H1 (cell line): Measurements from ENCODE around the gene ABCC10. TPM values are rescaled to one million over a fixed set of nuclear protein-coding genes. Genes with fewer than 3 reads are reported as not detected.

Experiments
- CTCF ChIA-PET: fragments of 300-600 bp; sonication (Branson Sonifier 250); formaldehyde crosslinking; loops from one replicate; lab custom pipeline; 2021; ENCODE audit not compliant: partially characterized antibody; lab: Charles Lee
- POLR2A ChIA-PET: fragments of 300-600 bp; sonication (Branson Sonifier 250); formaldehyde crosslinking; loops from one replicate; lab custom pipeline; 2021; ENCODE audit warnings: inconsistent platforms; ENCODE audit not compliant: partially characterized antibody; lab: Charles Lee
- DNase-seq, 2 experiments: peaks; one replicate each; pipeline versions ENCODE4 v3.0.0 to v3.0.0-alpha.2; 2010 to 2022; ENCODE audit warnings: low spot score in 2 of 2, low read depth in 1 of 2, mixed read lengths in 1 of 2
- FAIRE-seq: peaks from 2 replicates; lab custom pipeline; 2011; peaks lifted over from hg19 to GRCh38; lab: Jason Lieb, UNC
- H2AFZ ChIP-seq: 2 replicates; pipeline ENCODE4 v1.8.1; 2012; ENCODE audit warnings: low read length, inconsistent platforms
- H2AK5ac ChIP-seq: 2 replicates; pipeline ENCODE4 v1.6.1; 2013; ENCODE audit warnings: low read depth, low read length
- H2BK120ac ChIP-seq: replicated peaks from 2 replicates; pipeline ENCODE3; 2013; ENCODE audit warnings: low read depth, low read length, inconsistent platforms
- H2BK12ac ChIP-seq: 2 replicates; pipeline ENCODE4 v1.6.1; 2013; ENCODE audit warnings: low read depth, low read length
- H2BK15ac ChIP-seq: 2 replicates; pipeline ENCODE4 v1.6.1; 2013; ENCODE audit warnings: low read length
- H2BK20ac ChIP-seq: 2 replicates; pipeline ENCODE4 v1.6.1; 2013; ENCODE audit warnings: low read length
- H2BK5ac ChIP-seq: 2 replicates; pipeline ENCODE4 v1.6.1; 2013; ENCODE audit warnings: low read depth, low read length
- H3K14ac ChIP-seq: 2 replicates; pipeline ENCODE4 v1.6.1; 2013; ENCODE audit warnings: inconsistent platforms; ENCODE audit not compliant: insufficient read length
- H3K18ac ChIP-seq: 2 replicates; pipeline ENCODE4 v1.6.1; 2013; ENCODE audit warnings: low read length; ENCODE audit errors: extremely low read depth
- H3K23ac ChIP-seq: 2 replicates; pipeline ENCODE4 v1.6.1; 2013; ENCODE audit warnings: inconsistent platforms; ENCODE audit not compliant: insufficient read length
- H3K23me2 ChIP-seq: 2 replicates; pipeline ENCODE4 v1.6.1; 2013; ENCODE audit warnings: low read depth, low read length
- H3K27ac ChIP-seq: 2 replicates; pipeline ENCODE4 v1.6.1; 2011; ENCODE audit warnings: low read depth, low read length, inconsistent platforms
- H3K27me3 ChIP-seq, 4 experiments: replicated peaks in 1 of 4; 1 replicate in 1 of 4; 2 replicates in 3 of 4; pipeline versions ENCODE4 v1.6.1 to v1.8.1; 2011 to 2013; ENCODE audit warnings: low read length in 3 of 4, mild to moderate bottlenecking in 3 of 4, inconsistent platforms in 2 of 4, mixed read lengths in 2 of 4, moderate library complexity in 1 of 4; ENCODE audit not compliant: control insufficient read depth in 3 of 4, insufficient read depth in 3 of 4; ENCODE audit errors: extremely low read depth in 1 of 4
- H3K36me3 ChIP-seq, 4 experiments: 2 replicates each; pipeline versions ENCODE4 v1.6.1 to v1.8.1; 2011 to 2013; ENCODE audit warnings: mild to moderate bottlenecking in 4 of 4, low read length in 3 of 4, moderate library complexity in 2 of 4, control low read depth in 1 of 4, inconsistent platforms in 1 of 4; ENCODE audit not compliant: insufficient read depth in 4 of 4, control insufficient read depth in 2 of 4
- H3K4ac ChIP-seq: replicated peaks from 2 replicates; pipeline ENCODE3; 2013; ENCODE audit warnings: low read length, low read depth, mixed read lengths, inconsistent platforms; ENCODE audit not compliant: insufficient read length
- H3K4me1 ChIP-seq, 4 experiments: replicated peaks in 1 of 4; 1 replicate in 1 of 4; 2 replicates in 3 of 4; pipeline versions ENCODE4 v1.6.1 to v1.8.1; 2011 to 2013; ENCODE audit warnings: low read length in 3 of 4, inconsistent platforms in 2 of 4, mixed read lengths in 1 of 4; ENCODE audit not compliant: insufficient read depth in 4 of 4, control insufficient read depth in 3 of 4
- H3K4me2 ChIP-seq, 2 experiments: 2 replicates each; pipeline versions ENCODE4 v1.6.1 to v1.8.1; 2011 to 2013; ENCODE audit warnings: low read depth in 2 of 2, low read length in 2 of 2, control low read depth in 1 of 2, inconsistent platforms in 1 of 2, mild to moderate bottlenecking in 1 of 2; ENCODE audit not compliant: insufficient read depth in 1 of 2
- H3K4me3 ChIP-seq, 4 experiments: fragments of 200-600, 300-600 bp in 1 of 4; sonication (generic), shearing (Covaris generic), sonication (Bioruptor Twin) in 1 of 4; 2 replicates each; pipeline versions ENCODE4 v1.5.1 to v1.8.1; 2011 to 2016; ENCODE audit warnings: low read length in 4 of 4, low read depth in 3 of 4, control low read depth in 2 of 4, inconsistent platforms in 2 of 4, mild to moderate bottlenecking in 2 of 4, mixed read lengths in 1 of 4, moderate library complexity in 1 of 4; ENCODE audit not compliant: insufficient read depth in 2 of 4; ENCODE audit errors: extremely low read depth in 1 of 4
- H3K56ac ChIP-seq: replicated peaks from 2 replicates; pipeline ENCODE3; 2013; ENCODE audit warnings: low read depth, mild to moderate bottlenecking, mixed read lengths, low read length, inconsistent platforms; ENCODE audit not compliant: insufficient read length
- H3K79me1 ChIP-seq: 2 replicates; pipeline ENCODE4 v1.6.1; 2013; ENCODE audit warnings: low read depth, low read length, control low read depth
- H3K79me2 ChIP-seq, 2 experiments: 2 replicates each; pipeline versions ENCODE4 v1.6.1 to v1.8.1; 2012 to 2013; ENCODE audit warnings: low read length in 2 of 2, mild to moderate bottlenecking in 2 of 2, inconsistent platforms in 1 of 2; ENCODE audit not compliant: insufficient read depth in 2 of 2, control insufficient read depth in 1 of 2
- H3K9ac ChIP-seq, 4 experiments: replicated peaks in 1 of 4; 1 replicate in 1 of 4; 2 replicates in 3 of 4; pipeline versions ENCODE4 v1.6.1 to v1.8.1; 2011 to 2013; ENCODE audit warnings: low read depth in 3 of 4, low read length in 3 of 4, control low read depth in 2 of 4, mild to moderate bottlenecking in 2 of 4, moderate library complexity in 2 of 4, inconsistent platforms in 1 of 4; ENCODE audit errors: extremely low read depth in 1 of 4
- H3K9me3 ChIP-seq, 2 experiments: 2 replicates each; pipeline versions ENCODE4 v1.6.1 to v1.8.1; 2012 to 2013; ENCODE audit warnings: mild to moderate bottlenecking in 2 of 2, moderate library complexity in 2 of 2, control low read depth in 1 of 2, inconsistent platforms in 1 of 2, low read depth in 1 of 2, low read length in 1 of 2, mixed read lengths in 1 of 2; ENCODE audit not compliant: insufficient read depth in 2 of 2
- H4K20me1 ChIP-seq, 2 experiments: replicated peaks in 1 of 2; 2 replicates each; pipeline versions ENCODE3 to v1.8.1; 2011 to 2013; ENCODE audit warnings: inconsistent platforms in 2 of 2, low read length in 2 of 2, mild to moderate bottlenecking in 1 of 2; ENCODE audit not compliant: insufficient read depth in 2 of 2, control insufficient read depth in 1 of 2
- H4K5ac ChIP-seq: 2 replicates; pipeline ENCODE4 v1.6.1; 2013; ENCODE audit warnings: low read length, low read depth, mixed read lengths, inconsistent platforms; ENCODE audit not compliant: insufficient read length
- H4K8ac ChIP-seq: 2 replicates; pipeline ENCODE4 v1.8.0; 2013; ENCODE audit warnings: mild to moderate bottlenecking, moderate library complexity, low read length, inconsistent platforms; ENCODE audit not compliant: insufficient read depth; ENCODE audit errors: extremely low read depth
- H4K91ac ChIP-seq: replicated peaks from 2 replicates; pipeline ENCODE3; 2013; ENCODE audit warnings: low read length, mixed read lengths, inconsistent platforms; ENCODE audit not compliant: insufficient read length
- CBX5 ChIP-seq: fragments of 300-800, 300-1000 bp; sonication (generic); IDR thresholded peaks from 2 replicates; pipeline ENCODE4 v1.7.1; 2016; ENCODE audit warnings: antibody characterized with exemption, low read length, low read depth
- CHD1 ChIP-seq: IDR thresholded peaks from 2 replicates; pipeline ENCODE4 v1.6.1; 2012; ENCODE audit warnings: low read depth, low read length, improper control_type of control experiment
- CHD2 ChIP-seq: IDR thresholded peaks from 2 replicates; pipeline ENCODE4 v1.6.1; 2012; ENCODE audit warnings: low read length, improper control_type of control experiment
- EZH2 ChIP-seq: fragments of 200-600 bp; sonication (generic); IDR thresholded peaks from 2 replicates; pipeline ENCODE4 v1.7.1; 2012; ENCODE audit warnings: low read depth, mild to moderate bottlenecking, moderate library complexity, low read length, inconsistent platforms; ENCODE audit not compliant: severe bottlenecking
- HDAC2 ChIP-seq, 2 experiments: fragments of 300-600 bp in 1 of 2; sonication (generic) in 1 of 2; IDR thresholded peaks; 2 replicates each; pipeline ENCODE4 v1.6.1; 2011 to 2012; ENCODE audit warnings: low read depth in 2 of 2, low read length in 2 of 2, mild to moderate bottlenecking in 2 of 2, moderate library complexity in 2 of 2, borderline replicate concordance in 1 of 2, inconsistent platforms in 1 of 2
- JUN ChIP-seq: IDR thresholded peaks from 2 replicates; pipeline ENCODE4 v1.6.1; 2011; ENCODE audit warnings: low read depth, mild to moderate bottlenecking, improper control_type of control experiment, low read length
- KDM1A ChIP-seq: fragments of 200-600, 300-600 bp; sonication (generic); IDR thresholded peaks from 2 replicates; pipeline ENCODE4 v1.7.1; 2016; ENCODE audit warnings: mild to moderate bottlenecking, low read length, borderline replicate concordance
- KDM4A ChIP-seq: IDR thresholded peaks from one replicate; pipeline ENCODE4 v1.7.1; 2012; ENCODE audit warnings: low read depth, mild to moderate bottlenecking, moderate library complexity, low read length, inconsistent platforms; ENCODE audit not compliant: severe bottlenecking
- MAFK ChIP-seq: IDR thresholded peaks from 2 replicates; pipeline ENCODE4 v1.6.1; 2012; ENCODE audit warnings: low read depth, mild to moderate bottlenecking, improper control_type of control experiment, low read length
- RBBP5 ChIP-seq: IDR thresholded peaks from 2 replicates; pipeline ENCODE4 v1.7.1; 2012; ENCODE audit warnings: low read depth, mild to moderate bottlenecking, inconsistent platforms, low read length, moderate library complexity, borderline replicate concordance
- WGBS, 2 experiments: shearing (Covaris generic) in 1 of 2; methylation state at CpG; one replicate each; pipeline versions ENCODE4 v1.1.6 to v1.1.7; 2013 to 2015; ENCODE audit warnings: low lambda C conversion rate in 2 of 2, mixed read lengths in 2 of 2, inconsistent platforms in 1 of 2, low coverage in 1 of 2, missing lambda C conversion rate in 1 of 2; ENCODE audit not compliant: insufficient replicate concordance in 2 of 2, insufficient coverage in 1 of 2, insufficient read length in 1 of 2; ENCODE audit errors: extremely low coverage in 1 of 2, missing lambda C conversion rate in 1 of 2; 5-methylcytosine and 5-hydroxymethylcytosine counted together
- polyA plus RNA-seq, 7 experiments: library from polyadenylated mRNA; depleted of rRNA in 3 of 7; stranded (reverse) in 5 of 7; unstranded in 2 of 7; fragments of >200 nt in 5 of 7; fragments of 200-250 nt in 2 of 7; gene quantifications; 1 replicate in 5 of 7; 2 replicates in 1 of 7; 4 replicates in 1 of 7; pipeline versions ENCODE4 v1.2.1 to v1.2.3, GENCODE V29; 2011 to 2013; ENCODE audit warnings: missing spikeins in 2 of 7, mixed read lengths in 2 of 7
- total RNA-seq: library from RNA; stranded (reverse); fragmentation: NEBNext Ultra II Directional; extraction: Animal tissue kit (Norgen Biotek cat#: 25700); gene quantifications from 2 replicates; pipeline ENCODE4 v1.2.1, GENCODE V29; 2021

The ABCC10 gene
- total and polyA plus RNA-seq, 2 of the 8 experiments (the other 6 are each of a cell fraction or from before 2014, with no cell fraction given) = 15.5 to 24.6 TPM

GRCh38 chr6:43454696-43455530 is 27.6 kb downstream of the ABCC10 start:
- no peaks in the 10 kb centered on the region for H3K79me1 ChIP-seq
- no peak overlapping the region for H2BK5ac ChIP-seq
- peak overlapping the region; percentile 19 to 63 (median 40) for H3K4me3 ChIP-seq
- no peaks in the 10 kb centered on the region for H3K9me3 ChIP-seq
- H4K5ac ChIP-seq = no peak overlapping the region
- no peak for FAIRE-seq
- peaks cover 0 to 2% of the 10 kb centered on the region in 2 experiments for H4K20me1 ChIP-seq
- no peak overlapping the region for H2AFZ ChIP-seq
- POLR2A ChIA-PET = interaction anchor here (0.6 to 4.3 kb wide), 5 partner anchors 11 to 53 kb away, joined by 3 to 43 read pairs (median 5); partner anchors contain the start of genes LRRC73 and TJAP1
- H4K8ac ChIP-seq = peak overlapping the region; percentile 41; the same call in 1 of the 2 replicates
- no peak overlapping the region for H3K9ac ChIP-seq
- no peak overlapping the region for H4K91ac ChIP-seq
- peaks cover 7 to 25% (median 19%) of the 10 kb centered on the region in 4 experiments for H3K27me3 ChIP-seq
- DNase-seq = peak in 1 of 2 experiments; percentile 58
- no peak overlapping the region for H2BK12ac ChIP-seq
- H3K56ac ChIP-seq = no peak overlapping the region
- 1% methylated on average over 35 of the region's 97 CpGs; no CpG with 5 or more reads in 1 of the 2 experiments for WGBS, 2 experiments
- H3K36me3 ChIP-seq = peaks cover 0 to 2% (median 0%) of the 10 kb centered on the region in 4 experiments; a peak in 3 of 8 replicates
- CTCF ChIA-PET = interaction anchor here (0.6 to 21.2 kb wide), 13 partner anchors 10 to 191 kb away, joined by 3 to 495 read pairs (median 6); partner anchors contain the start of gene LRRC73
- no peak overlapping the region for H2BK20ac ChIP-seq
- no peak overlapping the region for H3K27ac ChIP-seq
- no peaks in the 10 kb centered on the region for H3K79me2 ChIP-seq
- H3K23me2 ChIP-seq = peaks cover 9% of the 10 kb centered on the region; the same call in 1 of the 2 replicates
- no peak overlapping the region for H3K23ac ChIP-seq
- no peak overlapping the region for H2BK120ac ChIP-seq
- H3K14ac ChIP-seq = no peak overlapping the region
- H2AK5ac ChIP-seq = no peak overlapping the region
- H3K4me2 ChIP-seq = peak overlapping the region; percentile 34 to 98
- H2BK15ac ChIP-seq = no peak overlapping the region
- H3K4ac ChIP-seq = no peak overlapping the region
- H3K4me1 ChIP-seq = peaks cover 0 to 4% (median 2%) of the 10 kb centered on the region in 4 experiments; a peak in 3 of 7 replicates
- no peak overlapping the region for H3K18ac ChIP-seq
- no peak for TF ChIP-seq JUN
- no peak for TF ChIP-seq CBX5
- peak; percentile 35 for TF ChIP-seq EZH2
- no peak for TF ChIP-seq CHD1
- peak; percentile 52; the same call in 1 of the 2 replicates for TF ChIP-seq KDM1A
- peak in 1 of 2 experiments; percentile 72; a peak in 1 of 4 replicates for TF ChIP-seq HDAC2 (IDR thresholded peaks at IDR 0.05; ENCODE audit: borderline replicate concordance in 1 of 2, low read depth in 2 of 2, low read length in 2 of 2)
- TF ChIP-seq KDM4A = peak; percentile 66
- TF ChIP-seq MAFK = no peak
- TF ChIP-seq RBBP5 = 0 out of 2 replicates have a peak, but pooled peaks have one; percentile 63
- no peak for TF ChIP-seq CHD2
